B cell (primary cell): Measurements from ENCODE around the gene PIK3C3. TPM values are rescaled to one million over a fixed set of nuclear protein-coding genes. Genes with fewer than 3 reads are reported as not detected.

Source experiments
- ATAC-seq: fragments of 200-7000 bp; cut with Tn5 transposase; one replicate; pipeline ENCODE4 v1.10.0; 2021; ENCODE audit warnings: low read depth, mild to moderate bottlenecking, moderate number of reproducible peaks, moderate library complexity
- CTCF ChIA-PET: fragments of 350-600 bp; sonication (Branson Sonifier 250); formaldehyde crosslinking; loops from one replicate; lab custom pipeline; 2021; ENCODE audit warnings: antibody characterized with exemption, inconsistent platforms; lab: Charles Lee
- POLR2A ChIA-PET: fragments of 350-600 bp; sonication (Branson Sonifier 250); formaldehyde crosslinking; loops from one replicate; lab custom pipeline; 2021; ENCODE audit warnings: antibody characterized with exemption; lab: Charles Lee
- DNase-seq: peaks from one replicate; pipeline ENCODE4 v3.0.0; 2013
- H2AFZ ChIP-seq: 2 replicates; pipeline ENCODE4 v1.6.1; 2012; ENCODE audit warnings: mild to moderate bottlenecking, low read depth, low read length; ENCODE audit not compliant: insufficient read depth, poor library complexity, severe bottlenecking
- H3K27ac ChIP-seq, 2 donors: 1 replicate in 1 of 2; 2 replicates in 1 of 2; pipeline ENCODE4 v1.5.1; 2012 to 2013; ENCODE audit warnings: low read length in 2 of 2, mild to moderate bottlenecking in 2 of 2, moderate library complexity in 1 of 2
- H3K27me3 ChIP-seq, 4 experiments: fragments of 200-600 bp in 1 of 4; sonication (generic) in 1 of 4; replicated peaks in 1 of 4; 1 replicate in 2 of 4; 2 replicates in 2 of 4; pipeline versions ENCODE4 v1.6.1 to v1.7.0; 2013 to 2016; ENCODE audit warnings: low read length in 3 of 4, mild to moderate bottlenecking in 2 of 4, mixed read lengths in 1 of 4, moderate library complexity in 1 of 4; ENCODE audit not compliant: insufficient read depth in 4 of 4, control insufficient read depth in 3 of 4; ENCODE audit errors: control extremely low read depth in 1 of 4
- H3K36me3 ChIP-seq, 2 experiments: replicated peaks in 1 of 2; 1 replicate in 1 of 2; 2 replicates in 1 of 2; pipeline versions ENCODE4 v1.6.1 to v1.7.1; 2013; ENCODE audit warnings: low read length in 1 of 2; ENCODE audit not compliant: insufficient read depth in 2 of 2, control insufficient read depth in 1 of 2; ENCODE audit errors: control extremely low read depth in 1 of 2, extremely low read depth in 1 of 2
- H3K4me1 ChIP-seq, 2 donors: fragments of 200-600 bp in 1 of 2; sonication (generic) in 1 of 2; 1 replicate in 1 of 2; 2 replicates in 1 of 2; pipeline versions ENCODE4 v1.5.1 to v1.6.1; 2013 to 2017; ENCODE audit warnings: low read length in 2 of 2; ENCODE audit not compliant: control insufficient read depth in 2 of 2, insufficient read depth in 2 of 2
- H3K4me2 ChIP-seq: replicated peaks from 2 replicates; pipeline ENCODE3; 2012; ENCODE audit warnings: mild to moderate bottlenecking, low read depth, low read length; ENCODE audit not compliant: poor library complexity, severe bottlenecking
- H3K4me3 ChIP-seq, 5 experiments: fragments of 200-600 bp in 1 of 5; sonication (generic) in 1 of 5; 1 replicate in 3 of 5; 2 replicates in 2 of 5; pipeline versions ENCODE4 v1.5.1 to v1.7.0; 2011 to 2016; ENCODE audit warnings: low read length in 4 of 5, mild to moderate bottlenecking in 4 of 5, low read depth in 2 of 5, control low read depth in 1 of 5, moderate library complexity in 1 of 5; ENCODE audit not compliant: insufficient read depth in 1 of 5; ENCODE audit errors: control extremely low read depth in 1 of 5, extremely low read depth in 1 of 5
- H3K79me2 ChIP-seq: fragments of 200-600 bp; sonication (generic); one replicate; pipeline ENCODE4 v1.6.0; 2016; ENCODE audit warnings: low read length; ENCODE audit not compliant: control insufficient read depth, insufficient read depth
- H3K9ac ChIP-seq: fragments of 200-600 bp; sonication (generic); 2 replicates; pipeline ENCODE4 v1.6.1; 2017; ENCODE audit warnings: mild to moderate bottlenecking, low read length, moderate library complexity
- H3K9me3 ChIP-seq, 3 donors: one replicate each; pipeline versions ENCODE4 v1.6.1 to v1.7.1; 2013; ENCODE audit warnings: low read length in 2 of 3; ENCODE audit not compliant: control insufficient read depth in 2 of 3, insufficient read depth in 1 of 3; ENCODE audit errors: control extremely low read depth in 1 of 3
- H4K20me1 ChIP-seq: 2 replicates; pipeline ENCODE4 v1.6.0; 2012; ENCODE audit warnings: mild to moderate bottlenecking, low read length; ENCODE audit not compliant: insufficient read depth, control insufficient read depth, poor library complexity, severe bottlenecking
- H3K27ac Mint-ChIP-seq: one replicate; pipeline ENCODE4 v1.8.0; 2021; ENCODE audit warnings: mixed read lengths
- H3K27me3 Mint-ChIP-seq: one replicate; pipeline ENCODE4 v1.8.0; 2021; ENCODE audit warnings: mixed read lengths
- H3K4me1 Mint-ChIP-seq: one replicate; pipeline ENCODE4 v1.8.0; 2021; ENCODE audit warnings: mixed read lengths
- H3K4me3 Mint-ChIP-seq: one replicate; pipeline ENCODE4 v1.8.0; 2021; ENCODE audit warnings: mixed read lengths
- H3K9me3 Mint-ChIP-seq: one replicate; pipeline ENCODE4 v1.8.0; 2022; ENCODE audit warnings: mixed read lengths; ENCODE audit not compliant: insufficient read depth
- EZH2 ChIP-seq: IDR thresholded peaks from 2 replicates; pipeline ENCODE4 v1.6.1; 2012; ENCODE audit warnings: borderline replicate concordance, low read depth, mild to moderate bottlenecking, moderate library complexity, low read length; ENCODE audit not compliant: insufficient read depth, poor library complexity, severe bottlenecking
- WGBS: methylation state at CpG from one replicate; pipeline ENCODE4 v1.1.5; 2013; ENCODE audit warnings: missing lambda C conversion rate; ENCODE audit not compliant: insufficient coverage; 5-methylcytosine and 5-hydroxymethylcytosine counted together
- intact Hi-C: fragments of 100-400 bp; cut with micrococcal nuclease; formaldehyde crosslinking; loops from one replicate; pipeline ENCODE4 v1.10.0; 2022
- polyA plus RNA-seq: library from polyadenylated mRNA; depleted of rRNA; stranded (reverse); fragments of >200 nt; gene quantifications from 2 replicates; pipeline ENCODE4 v1.2.3, GENCODE V29; 2012
- total RNA-seq, 2 donors: library from RNA; stranded (reverse); fragments of 120-200 nt in 1 of 2; gene quantifications; 1 replicate in 1 of 2; 2 replicates in 1 of 2; pipeline versions ENCODE4 v1.2.3 to v1.2.4, GENCODE V29; 2013 to 2022
- TF ChIP-seq, protein P1 (sequence below): fragments of 200-600 bp; IDR thresholded peaks from one replicate; pipeline ENCODE4 v1.8.0; 2022; ENCODE audit warnings: antibody characterized with exemption, mild to moderate bottlenecking

Gene PIK3C3
- total and polyA plus RNA-seq, 2 donors (not counting 1 experiment from before 2014, with no cell fraction given), result 13.3 to 87.9 TPM

DNA sequence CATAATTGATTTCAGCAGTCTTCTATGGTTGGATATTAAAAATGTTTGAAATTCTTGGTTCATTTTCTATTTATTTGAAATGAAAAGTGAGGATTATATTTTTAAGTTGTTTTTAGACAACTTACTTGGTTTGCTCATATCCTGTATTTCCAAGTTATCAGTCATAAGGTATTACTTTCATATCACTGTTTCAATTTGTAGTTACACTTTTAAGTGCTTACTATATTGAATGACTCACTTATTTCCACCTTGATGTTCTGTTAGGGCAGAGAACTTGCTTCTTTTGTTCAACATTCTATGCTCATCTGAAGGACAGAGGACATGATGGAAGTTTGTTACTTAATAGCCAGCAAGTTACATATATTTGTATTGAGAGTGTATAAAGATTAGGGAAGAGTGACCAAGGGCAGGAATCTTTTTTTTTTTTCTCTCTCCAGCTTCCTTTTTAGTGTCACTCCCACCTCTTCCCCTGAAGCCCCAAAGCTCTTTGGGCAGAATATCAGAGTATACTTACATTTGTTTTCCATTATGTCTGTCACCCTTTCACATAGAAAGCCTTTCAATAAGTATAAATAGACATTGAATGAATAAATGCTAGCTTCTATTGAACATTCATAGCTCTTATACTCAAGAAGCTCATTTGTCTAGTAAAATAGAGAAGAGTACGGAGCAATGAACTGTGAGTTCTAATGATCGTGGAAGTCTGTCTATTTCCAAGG lies 28.1 kb downstream of the PIK3C3 start:
- intact Hi-C loops, result no loop called here

DNA sequence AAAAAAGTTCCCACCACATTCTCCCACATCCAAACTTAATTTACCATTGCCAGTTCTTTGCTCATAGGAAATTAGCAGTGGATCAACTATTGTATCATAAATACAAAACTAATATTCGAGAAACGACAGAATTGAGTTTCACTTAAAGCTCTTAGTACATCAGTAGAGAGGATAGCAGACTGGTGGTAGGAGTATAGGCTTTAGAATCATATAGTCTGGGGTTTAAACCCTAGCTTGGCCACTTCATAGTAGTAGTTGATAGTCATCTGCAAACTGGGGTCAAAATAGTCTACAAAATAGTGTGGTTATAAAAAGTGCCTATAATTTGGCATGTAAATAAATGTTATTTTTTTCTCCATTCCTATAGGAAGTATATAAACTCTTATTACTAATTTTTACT lies 30.9 kb downstream of the PIK3C3 start:
- DNase-seq (no peak), ATAC-seq (no peak)
- Histone ChIP-seq H3K27me3 (no peaks in the 10 kb centered on the region), H3K9me3 (no peaks in the 10 kb centered on the region), H2AFZ (no peak overlapping the region), H3K4me1 (no peaks in the 10 kb centered on the region), H3K4me3 (no peak overlapping the region), H3K9ac (no peak overlapping the region), H4K20me1 (peaks cover 4% of the 10 kb centered on the region), H3K36me3 (peaks cover 2 to 9% of the 10 kb centered on the region in 2 experiments), H3K4me2 (no peak overlapping the region), H3K79me2 (no peaks in the 10 kb centered on the region), H3K27ac (no peak overlapping the region)
- intact Hi-C loops, result no loop called here
- Mint-ChIP-seq H3K9me3 (no peaks in the 10 kb centered on the region), H3K27ac (no peak overlapping the region), H3K4me1 (peaks cover 3% of the 10 kb centered on the region), H3K27me3 (no peaks in the 10 kb centered on the region), H3K4me3 (no peak overlapping the region)
- no peak for TF ChIP-seq EZH2
- TF ChIP-seq, protein P1, sequence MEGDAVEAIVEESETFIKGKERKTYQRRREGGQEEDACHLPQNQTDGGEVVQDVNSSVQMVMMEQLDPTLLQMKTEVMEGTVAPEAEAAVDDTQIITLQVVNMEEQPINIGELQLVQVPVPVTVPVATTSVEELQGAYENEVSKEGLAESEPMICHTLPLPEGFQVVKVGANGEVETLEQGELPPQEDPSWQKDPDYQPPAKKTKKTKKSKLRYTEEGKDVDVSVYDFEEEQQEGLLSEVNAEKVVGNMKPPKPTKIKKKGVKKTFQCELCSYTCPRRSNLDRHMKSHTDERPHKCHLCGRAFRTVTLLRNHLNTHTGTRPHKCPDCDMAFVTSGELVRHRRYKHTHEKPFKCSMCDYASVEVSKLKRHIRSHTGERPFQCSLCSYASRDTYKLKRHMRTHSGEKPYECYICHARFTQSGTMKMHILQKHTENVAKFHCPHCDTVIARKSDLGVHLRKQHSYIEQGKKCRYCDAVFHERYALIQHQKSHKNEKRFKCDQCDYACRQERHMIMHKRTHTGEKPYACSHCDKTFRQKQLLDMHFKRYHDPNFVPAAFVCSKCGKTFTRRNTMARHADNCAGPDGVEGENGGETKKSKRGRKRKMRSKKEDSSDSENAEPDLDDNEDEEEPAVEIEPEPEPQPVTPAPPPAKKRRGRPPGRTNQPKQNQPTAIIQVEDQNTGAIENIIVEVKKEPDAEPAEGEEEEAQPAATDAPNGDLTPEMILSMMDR, result no peak
- CTCF ChIA-PET, result no interaction called here
- POLR2A ChIA-PET, result no interaction called here
- WGBS, result no CpG with 5 or more reads among the region's 2 CpGs

More for the DNA sequence above, 28.1 kb downstream of the PIK3C3 start:
- peaks cover 0 to 8% of the 10 kb centered on the region in 2 experiments for H3K36me3 ChIP-seq
- no peak overlapping the region for H3K4me2 ChIP-seq
- H2AFZ ChIP-seq, result no peak overlapping the region
- POLR2A ChIA-PET, result no interaction called here
- DNase-seq, result no peak
- no peaks in the 10 kb centered on the region for H3K79me2 ChIP-seq
- H3K27ac ChIP-seq, result no peak overlapping the region
- no peaks in the 10 kb centered on the region for H3K9me3 ChIP-seq
- H3K4me1 Mint-ChIP-seq, result peaks cover 3% of the 10 kb centered on the region
- no peak overlapping the region for H3K27ac Mint-ChIP-seq
- no peak overlapping the region for H3K9ac ChIP-seq
- no peak for ATAC-seq
- no peaks in the 10 kb centered on the region for H3K9me3 Mint-ChIP-seq
- CTCF ChIA-PET, result no interaction called here
- WGBS, result 100% methylated on average over 2 of the region's 2 CpGs
- no peaks in the 10 kb centered on the region for H3K27me3 ChIP-seq
- H3K27me3 Mint-ChIP-seq, result no peaks in the 10 kb centered on the region
- H3K4me3 Mint-ChIP-seq, result no peak overlapping the region
- TF ChIP-seq, protein P1, result no peak
- no peak for TF ChIP-seq EZH2
- peaks cover 12% of the 10 kb centered on the region for H4K20me1 ChIP-seq
- H3K4me3 ChIP-seq, result no peak overlapping the region
- H3K4me1 ChIP-seq, result no peaks in the 10 kb centered on the region
